IMR-90 (cell line): ENCODE results near the gene CELA2B. TPM values are rescaled to one million over a fixed set of nuclear protein-coding genes. Genes with fewer than 3 reads are reported as not detected.

Source experiments
- ATAC-seq: fragments of 200-7000 bp; cut with Tn5 transposase; 2 replicates; pipeline ENCODE4 v1.9.1; 2020; ENCODE audit warnings: low read depth, mild to moderate bottlenecking, moderate library complexity
- BruUV-seq: library from RNA; stranded (reverse); fragments of 400-500 nt; replicated peaks from 2 replicates; lab custom pipeline; 2021; lab: Mats Ljungman, UMichigan
- CTCF ChIA-PET: fragments of 300-600 bp; formaldehyde crosslinking; extraction: SDS; loops from one replicate; lab custom pipeline; 2021; ENCODE audit warnings: antibody characterized with exemption; lab: Yijun Ruan, JAX
- POLR2A ChIA-PET: fragments of 300-600 bp; sonication (Branson Sonifier 250); formaldehyde crosslinking; loops from one replicate; lab custom pipeline; 2022; ENCODE audit warnings: antibody characterized with exemption; ENCODE audit not compliant: unreplicated experiment; lab: Charles Lee
- DNase-seq: peaks from one replicate; pipeline ENCODE4 v3.0.0; 2013
- H2AFZ ChIP-seq: replicated peaks from 2 replicates; pipeline ENCODE3; 2013; ENCODE audit warnings: low read length, mild to moderate bottlenecking; ENCODE audit not compliant: poor library complexity
- H2AK5ac ChIP-seq: 2 replicates; pipeline ENCODE4 v1.6.1; 2013; ENCODE audit warnings: low read depth, low read length, inconsistent platforms
- H2AK9ac ChIP-seq: replicated peaks from 2 replicates; pipeline ENCODE3; 2013; ENCODE audit warnings: mild to moderate bottlenecking, low read depth, low read length, moderate library complexity; ENCODE audit not compliant: poor library complexity
- H2BK120ac ChIP-seq: 2 replicates; pipeline ENCODE4 v1.6.1; 2013; ENCODE audit warnings: low read depth, low read length, inconsistent platforms
- H2BK15ac ChIP-seq: 3 replicates; pipeline ENCODE4 v1.6.1; 2013; ENCODE audit warnings: low read depth, low read length, inconsistent platforms
- H2BK20ac ChIP-seq: 2 replicates; pipeline ENCODE4 v1.6.1; 2013; ENCODE audit warnings: low read depth, mild to moderate bottlenecking, inconsistent platforms, low read length, moderate library complexity
- H2BK5ac ChIP-seq: 2 replicates; pipeline ENCODE4 v1.6.1; 2013; ENCODE audit warnings: mild to moderate bottlenecking, low read depth, low read length, inconsistent platforms; ENCODE audit not compliant: poor library complexity, severe bottlenecking
- H3K14ac ChIP-seq: replicated peaks from 2 replicates; pipeline ENCODE4 v1.6.1; 2013; ENCODE audit warnings: low read depth, low read length, inconsistent platforms
- H3K18ac ChIP-seq: 2 replicates; pipeline ENCODE4 v1.6.1; 2013; ENCODE audit warnings: low read depth, low read length, control low read depth
- H3K23ac ChIP-seq: 2 replicates; pipeline ENCODE4 v1.6.1; 2013; ENCODE audit warnings: low read depth, low read length, inconsistent platforms
- H3K27ac ChIP-seq: 2 replicates; pipeline ENCODE4 v1.5.1; 2013; ENCODE audit warnings: mild to moderate bottlenecking, control low read depth, low read length; ENCODE audit not compliant: insufficient read depth
- H3K27me3 ChIP-seq: 2 replicates; pipeline ENCODE4 v1.6.1; 2013; ENCODE audit warnings: low read length; ENCODE audit not compliant: control insufficient read depth, insufficient read depth
- H3K36me3 ChIP-seq: 2 replicates; pipeline ENCODE4 v1.6.1; 2013; ENCODE audit warnings: low read length, mixed read lengths; ENCODE audit not compliant: control insufficient read depth, insufficient read depth
- H3K4ac ChIP-seq: 2 replicates; pipeline ENCODE4 v1.6.1; 2013; ENCODE audit warnings: low read depth, low read length, inconsistent platforms
- H3K4me1 ChIP-seq: 2 replicates; pipeline ENCODE4 v1.6.1; 2013; ENCODE audit warnings: low read length, mixed read lengths; ENCODE audit not compliant: control insufficient read depth, insufficient read depth
- H3K4me2 ChIP-seq: 2 replicates; pipeline ENCODE4 v1.6.1; 2013; ENCODE audit warnings: low read depth, mild to moderate bottlenecking, control low read depth, low read length, moderate library complexity
- H3K4me3 ChIP-seq: 2 replicates; pipeline ENCODE4 v1.5.1; 2013; ENCODE audit warnings: low read depth, mild to moderate bottlenecking, control low read depth, low read length, moderate library complexity; ENCODE audit not compliant: insufficient read depth
- H3K56ac ChIP-seq: 2 replicates; pipeline ENCODE4 v1.6.1; 2013; ENCODE audit warnings: low read length, inconsistent platforms; ENCODE audit not compliant: insufficient read depth; ENCODE audit errors: extremely low read depth
- H3K79me1 ChIP-seq, 2 experiments: 2 replicates each; pipeline ENCODE4 v1.6.1; 2013; ENCODE audit warnings: low read length in 2 of 2, inconsistent platforms in 1 of 2, low read depth in 1 of 2
- H3K9ac ChIP-seq: 2 replicates; pipeline ENCODE4 v1.6.1; 2013; ENCODE audit warnings: low read depth, low read length, control low read depth
- H3K9me1 ChIP-seq: 2 replicates; pipeline ENCODE4 v1.6.1; 2013; ENCODE audit warnings: low read length, inconsistent platforms; ENCODE audit not compliant: insufficient read depth
- H3K9me3 ChIP-seq: 2 replicates; pipeline ENCODE4 v1.6.1; 2013; ENCODE audit warnings: low read length; ENCODE audit not compliant: control insufficient read depth, insufficient read depth
- H4K20me1 ChIP-seq: 2 replicates; pipeline ENCODE4 v1.6.1; 2013; ENCODE audit warnings: low read length, inconsistent platforms; ENCODE audit not compliant: insufficient read depth
- H4K5ac ChIP-seq: 2 replicates; pipeline ENCODE4 v1.6.1; 2013; ENCODE audit warnings: mild to moderate bottlenecking, low read depth, low read length, control low read depth
- H4K8ac ChIP-seq, 2 experiments: 2 replicates each; pipeline ENCODE4 v1.6.1; 2013; ENCODE audit warnings: low read depth in 2 of 2, low read length in 2 of 2, control low read depth in 1 of 2, inconsistent platforms in 1 of 2
- H4K91ac ChIP-seq: 2 replicates; pipeline ENCODE4 v1.6.1; 2013; ENCODE audit warnings: low read depth, low read length, inconsistent platforms; ENCODE audit not compliant: insufficient read depth
- BHLHE40 ChIP-seq: fragments of 150-350 bp; IDR thresholded peaks from 2 replicates; pipeline ENCODE4 v1.6.1; 2016; ENCODE audit warnings: mild to moderate bottlenecking, low read depth, low read length
- CEBPB ChIP-seq: IDR thresholded peaks from 2 replicates; pipeline ENCODE4 v1.6.1; 2012; ENCODE audit warnings: low read depth, low read length, improper control_type of control experiment
- CHD1 ChIP-seq: IDR thresholded peaks from 2 replicates; pipeline ENCODE4 v1.6.1; 2012; ENCODE audit warnings: low read depth, low read length, improper control_type of control experiment
- FOS ChIP-seq: fragments of 150-350 bp; IDR thresholded peaks from 2 replicates; pipeline ENCODE4 v1.6.1; 2016; ENCODE audit warnings: low read depth, low read length
- MXI1 ChIP-seq: IDR thresholded peaks from 2 replicates; pipeline ENCODE4 v1.6.1; 2012; ENCODE audit warnings: low read depth, mild to moderate bottlenecking, low read length, moderate library complexity, borderline replicate concordance
- RAD21 ChIP-seq: IDR thresholded peaks from 2 replicates; pipeline ENCODE4 v1.6.1; 2012; ENCODE audit warnings: low read length, improper control_type of control experiment
- RCOR1 ChIP-seq: IDR thresholded peaks from 2 replicates; pipeline ENCODE4 v1.6.1; 2012; ENCODE audit warnings: mild to moderate bottlenecking, low read length, improper control_type of control experiment; ENCODE audit not compliant: insufficient replicate concordance
- RFX5 ChIP-seq: IDR thresholded peaks from 2 replicates; pipeline ENCODE4 v1.8.0; 2012; ENCODE audit warnings: low read depth, mild to moderate bottlenecking, low read length, moderate library complexity
- SMC3 ChIP-seq: fragments of 150-350 bp; IDR thresholded peaks from 2 replicates; pipeline ENCODE4 v1.6.1; 2016; ENCODE audit warnings: low read depth, mild to moderate bottlenecking, antibody characterized with exemption, low read length, moderate library complexity
- WGBS, 2 experiments: methylation state at CpG; one replicate each; pipeline versions ENCODE4 v1.1.5 to v1.1.7; 2013; ENCODE audit warnings: missing lambda C conversion rate in 2 of 2; ENCODE audit not compliant: insufficient read length in 1 of 2; ENCODE audit errors: extremely low coverage in 2 of 2; 5-methylcytosine and 5-hydroxymethylcytosine counted together
- dilution Hi-C: fragments of 300-500 bp; cut with HindIII; formaldehyde crosslinking; loops from one replicate; pipeline ENCODE4 v1.14.3; 2018; ENCODE audit warnings: low sequenced_read_pairs; ENCODE audit not compliant: unreplicated experiment
- in situ Hi-C: fragments of 300-500 bp; cut with MboI; formaldehyde crosslinking; loops from 3 replicates; pipeline ENCODE4 v1.14.3; 2019; ENCODE audit warnings: low sequenced_read_pairs, inconsistent platforms, mixed read lengths
- intact Hi-C: fragments of 100-400 bp; cut with micrococcal nuclease; formaldehyde crosslinking; loops from 2 replicates; pipeline ENCODE4 v1.10.0; 2022
- polyA plus RNA-seq, 3 experiments: library from polyadenylated mRNA; depleted of rRNA; stranded (reverse); fragments of >200 nt; gene quantifications; 2 replicates each; pipeline ENCODE4 v1.2.3, GENCODE V29; 2012; ENCODE audit warnings: low replicate concordance in 1 of 3
- total RNA-seq: library from RNA; depleted of rRNA; stranded (reverse); fragments of >200 nt; gene quantifications from 2 replicates; pipeline ENCODE4 v1.2.3, GENCODE V29; 2012
- TF ChIP-seq, protein P1 (sequence below): fragments of 150-350 bp; IDR thresholded peaks from 2 replicates; pipeline ENCODE4 v1.6.1; 2017; ENCODE audit warnings: mild to moderate bottlenecking, antibody characterized with exemption, low read length, low read depth
- TF ChIP-seq, protein P2 (sequence below): fragments of 150-350 bp; IDR thresholded peaks from 2 replicates; pipeline ENCODE4 v1.6.1; 2016; ENCODE audit warnings: low read depth, mild to moderate bottlenecking, low read length, moderate library complexity, borderline replicate concordance
- TF ChIP-seq, protein P3 (sequence below): conservative IDR thresholded peaks from 2 replicates; pipeline ENCODE4 v1.5.1; 2012; ENCODE audit warnings: mild to moderate bottlenecking, low read depth, low read length, improper control_type of control experiment

CELA2B gene
- total and polyA plus RNA-seq, 2 of the 4 experiments (the other 2 are of a cell fraction) = not detected

DNA sequence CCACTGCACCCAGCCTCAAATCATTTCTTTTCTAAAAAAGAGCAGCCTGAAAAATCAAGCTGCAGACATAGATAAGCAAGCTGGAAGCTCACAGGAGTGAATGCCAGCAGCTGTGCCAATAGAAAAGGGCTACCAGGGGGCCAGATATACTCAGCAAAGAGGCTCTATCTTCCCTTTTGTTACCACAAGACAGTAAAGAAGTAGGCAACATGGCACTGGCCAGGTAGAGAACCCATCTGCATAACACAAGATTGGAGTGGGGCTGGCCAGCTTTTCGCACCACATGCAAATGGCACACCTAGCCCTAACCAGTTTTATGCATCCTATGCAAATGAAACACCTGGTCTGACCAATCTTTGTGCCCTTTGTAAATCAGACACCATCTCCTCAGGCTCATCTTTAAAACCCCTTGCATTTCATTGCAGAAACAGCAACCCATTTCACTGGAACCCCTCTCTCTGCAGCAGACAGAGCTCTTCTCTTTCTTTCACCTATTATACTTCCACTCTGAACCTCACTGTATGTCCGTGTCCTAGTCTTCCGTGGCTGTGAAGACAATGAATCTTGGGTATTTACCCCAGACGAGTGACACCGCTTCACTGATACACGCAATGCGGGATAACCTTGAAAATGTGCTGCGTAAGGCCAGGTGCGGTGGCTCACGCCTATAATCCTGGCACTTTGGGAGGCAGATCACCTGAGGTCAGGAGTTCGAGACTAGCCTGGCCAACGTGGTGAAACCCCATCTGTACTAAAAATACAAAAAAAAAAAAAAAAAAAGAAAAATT, 33.0 kb downstream of the CELA2B start (continued):
- no peak for TF ChIP-seq RAD21

- Histone ChIP-seq H3K4me2 (no peak overlapping the region), H3K18ac (no peak overlapping the region), H3K36me3 (peaks cover 5% of the 10 kb centered on the region; the same call in 1 of the 2 replicates), H3K4me3 (no peak overlapping the region), H3K9ac (no peak overlapping the region), H2AK5ac (no peak overlapping the region), H4K91ac (no peak overlapping the region), H3K79me1 (no peaks in the 10 kb centered on the region), H3K56ac (no peak overlapping the region), H4K8ac (no peak overlapping the region), H2BK20ac (no peak overlapping the region), H2AK9ac (no peak overlapping the region), H2BK120ac (no peak overlapping the region), H2BK15ac (no peak overlapping the region), H3K4me1 (no peaks in the 10 kb centered on the region; the same call in 1 of the 2 replicates), H2BK5ac (no peak overlapping the region), H3K27ac (no peak overlapping the region), H3K27me3 (no peaks in the 10 kb centered on the region), H3K9me1 (no peaks in the 10 kb centered on the region), H4K5ac (no peak overlapping the region), H3K14ac (no peak overlapping the region), H3K4ac (no peak overlapping the region), H3K9me3 (no peaks in the 10 kb centered on the region), H3K23ac (no peak overlapping the region), H4K20me1 (no peaks in the 10 kb centered on the region), H2AFZ (no peak overlapping the region)
- dilution Hi-C loops (no loop called here), in situ Hi-C loops (loop anchor here (10.0 kb wide), 1 partner anchor 195 kb away; no protein-coding TSS in a partner anchor), intact Hi-C loops (no loop called here)
- no peak for TF ChIP-seq FOS
- no peak for TF ChIP-seq RFX5
- no peak for TF ChIP-seq CHD1
- TF ChIP-seq SMC3 = no peak
- TF ChIP-seq, protein P1, sequence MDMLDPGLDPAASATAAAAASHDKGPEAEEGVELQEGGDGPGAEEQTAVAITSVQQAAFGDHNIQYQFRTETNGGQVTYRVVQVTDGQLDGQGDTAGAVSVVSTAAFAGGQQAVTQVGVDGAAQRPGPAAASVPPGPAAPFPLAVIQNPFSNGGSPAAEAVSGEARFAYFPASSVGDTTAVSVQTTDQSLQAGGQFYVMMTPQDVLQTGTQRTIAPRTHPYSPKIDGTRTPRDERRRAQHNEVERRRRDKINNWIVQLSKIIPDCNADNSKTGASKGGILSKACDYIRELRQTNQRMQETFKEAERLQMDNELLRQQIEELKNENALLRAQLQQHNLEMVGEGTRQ = no peak
- TF ChIP-seq RCOR1 = no peak
- TF ChIP-seq CEBPB = no peak
- TF ChIP-seq, protein P2, sequence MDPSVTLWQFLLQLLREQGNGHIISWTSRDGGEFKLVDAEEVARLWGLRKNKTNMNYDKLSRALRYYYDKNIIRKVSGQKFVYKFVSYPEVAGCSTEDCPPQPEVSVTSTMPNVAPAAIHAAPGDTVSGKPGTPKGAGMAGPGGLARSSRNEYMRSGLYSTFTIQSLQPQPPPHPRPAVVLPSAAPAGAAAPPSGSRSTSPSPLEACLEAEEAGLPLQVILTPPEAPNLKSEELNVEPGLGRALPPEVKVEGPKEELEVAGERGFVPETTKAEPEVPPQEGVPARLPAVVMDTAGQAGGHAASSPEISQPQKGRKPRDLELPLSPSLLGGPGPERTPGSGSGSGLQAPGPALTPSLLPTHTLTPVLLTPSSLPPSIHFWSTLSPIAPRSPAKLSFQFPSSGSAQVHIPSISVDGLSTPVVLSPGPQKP = no peak
- TF ChIP-seq, protein P3, sequence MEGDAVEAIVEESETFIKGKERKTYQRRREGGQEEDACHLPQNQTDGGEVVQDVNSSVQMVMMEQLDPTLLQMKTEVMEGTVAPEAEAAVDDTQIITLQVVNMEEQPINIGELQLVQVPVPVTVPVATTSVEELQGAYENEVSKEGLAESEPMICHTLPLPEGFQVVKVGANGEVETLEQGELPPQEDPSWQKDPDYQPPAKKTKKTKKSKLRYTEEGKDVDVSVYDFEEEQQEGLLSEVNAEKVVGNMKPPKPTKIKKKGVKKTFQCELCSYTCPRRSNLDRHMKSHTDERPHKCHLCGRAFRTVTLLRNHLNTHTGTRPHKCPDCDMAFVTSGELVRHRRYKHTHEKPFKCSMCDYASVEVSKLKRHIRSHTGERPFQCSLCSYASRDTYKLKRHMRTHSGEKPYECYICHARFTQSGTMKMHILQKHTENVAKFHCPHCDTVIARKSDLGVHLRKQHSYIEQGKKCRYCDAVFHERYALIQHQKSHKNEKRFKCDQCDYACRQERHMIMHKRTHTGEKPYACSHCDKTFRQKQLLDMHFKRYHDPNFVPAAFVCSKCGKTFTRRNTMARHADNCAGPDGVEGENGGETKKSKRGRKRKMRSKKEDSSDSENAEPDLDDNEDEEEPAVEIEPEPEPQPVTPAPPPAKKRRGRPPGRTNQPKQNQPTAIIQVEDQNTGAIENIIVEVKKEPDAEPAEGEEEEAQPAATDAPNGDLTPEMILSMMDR = no peak
- TF ChIP-seq BHLHE40 = no peak
- TF ChIP-seq RAD21 = no peak
- no peak for TF ChIP-seq MXI1
- no peak for DNase-seq
- ChIA-PET CTCF (interaction anchor here (0.7 to 0.9 kb wide), 2 partner anchors 8 to 240 kb away, joined by 3 to 4 read pairs; no protein-coding TSS in a partner anchor), POLR2A (no interaction called here)
- WGBS, 2 experiments = no CpG with 5 or more reads among the region's 7 CpGs
- no peak for ATAC-seq
- BruUV-seq = no TSS peak
These were observed 33.7 kb downstream of the CELA2B start for GRCh38 chr1:15509586-15509985.
